Retinal pigment epithelial cell (primary cell): Measurements from ENCODE around the gene MRFAP1L1.

Experiments
- DNase-seq: peaks from one replicate; pipeline ENCODE4 v3.0.0-alpha.2; 2010; ENCODE audit warnings: low read depth
- H3K4me3 ChIP-seq: 2 replicates; pipeline ENCODE4 v1.5.1; 2011; ENCODE audit warnings: mild to moderate bottlenecking, low read length, control low read depth, moderate library complexity
- TF ChIP-seq, protein P1 (sequence below): conservative IDR thresholded peaks from 2 replicates; pipeline ENCODE4 v1.5.1; 2011; ENCODE audit warnings: low read depth, low read length, control low read depth, inconsistent platforms

Gene MRFAP1L1

DNA sequence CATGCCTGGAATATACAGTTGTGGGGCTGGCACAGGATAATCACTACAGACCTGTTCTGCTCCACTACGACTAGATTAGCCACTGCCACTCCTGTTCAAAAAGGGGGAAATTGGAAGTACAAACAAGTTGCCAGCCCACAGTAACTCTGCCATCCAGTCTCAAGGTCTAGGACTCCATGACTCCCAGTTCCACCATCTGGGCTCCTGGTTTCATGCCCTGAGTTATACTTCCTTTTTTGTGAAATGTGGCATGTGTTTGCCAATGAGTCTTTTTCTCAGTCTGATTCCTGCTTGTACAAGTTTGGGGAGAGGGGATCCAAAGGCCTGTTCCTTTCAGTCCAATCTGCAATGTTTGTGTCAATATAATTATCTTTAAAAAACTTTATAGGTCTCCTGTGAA is 5.3 kb upstream of the MRFAP1L1 start:
- TF ChIP-seq, protein P1, sequence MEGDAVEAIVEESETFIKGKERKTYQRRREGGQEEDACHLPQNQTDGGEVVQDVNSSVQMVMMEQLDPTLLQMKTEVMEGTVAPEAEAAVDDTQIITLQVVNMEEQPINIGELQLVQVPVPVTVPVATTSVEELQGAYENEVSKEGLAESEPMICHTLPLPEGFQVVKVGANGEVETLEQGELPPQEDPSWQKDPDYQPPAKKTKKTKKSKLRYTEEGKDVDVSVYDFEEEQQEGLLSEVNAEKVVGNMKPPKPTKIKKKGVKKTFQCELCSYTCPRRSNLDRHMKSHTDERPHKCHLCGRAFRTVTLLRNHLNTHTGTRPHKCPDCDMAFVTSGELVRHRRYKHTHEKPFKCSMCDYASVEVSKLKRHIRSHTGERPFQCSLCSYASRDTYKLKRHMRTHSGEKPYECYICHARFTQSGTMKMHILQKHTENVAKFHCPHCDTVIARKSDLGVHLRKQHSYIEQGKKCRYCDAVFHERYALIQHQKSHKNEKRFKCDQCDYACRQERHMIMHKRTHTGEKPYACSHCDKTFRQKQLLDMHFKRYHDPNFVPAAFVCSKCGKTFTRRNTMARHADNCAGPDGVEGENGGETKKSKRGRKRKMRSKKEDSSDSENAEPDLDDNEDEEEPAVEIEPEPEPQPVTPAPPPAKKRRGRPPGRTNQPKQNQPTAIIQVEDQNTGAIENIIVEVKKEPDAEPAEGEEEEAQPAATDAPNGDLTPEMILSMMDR: no peak
- no peak overlapping the region for H3K4me3 ChIP-seq
- DNase-seq: no peak

DNA sequence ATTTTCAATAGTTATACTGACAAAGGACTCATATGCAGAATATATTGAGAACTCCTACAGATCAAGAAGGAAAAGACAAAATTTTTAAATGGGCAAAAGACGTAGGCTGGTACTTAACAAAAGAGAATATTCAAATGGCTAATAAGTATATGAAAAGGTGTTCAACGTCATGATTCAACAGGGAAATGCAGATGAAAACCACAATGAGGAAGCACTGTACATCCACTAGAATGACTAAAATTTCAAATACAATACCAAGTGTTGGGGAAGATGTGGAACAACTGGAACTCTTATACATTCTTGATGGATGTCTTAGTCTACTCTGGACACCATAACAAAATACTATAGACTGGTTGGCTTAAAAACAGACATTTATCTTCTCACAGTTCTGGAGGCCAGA is 1.3 kb upstream of the MRFAP1L1 start:
- TF ChIP-seq, protein P1: no peak
- no peak for DNase-seq
- H3K4me3 ChIP-seq: no peak overlapping the region

DNA sequence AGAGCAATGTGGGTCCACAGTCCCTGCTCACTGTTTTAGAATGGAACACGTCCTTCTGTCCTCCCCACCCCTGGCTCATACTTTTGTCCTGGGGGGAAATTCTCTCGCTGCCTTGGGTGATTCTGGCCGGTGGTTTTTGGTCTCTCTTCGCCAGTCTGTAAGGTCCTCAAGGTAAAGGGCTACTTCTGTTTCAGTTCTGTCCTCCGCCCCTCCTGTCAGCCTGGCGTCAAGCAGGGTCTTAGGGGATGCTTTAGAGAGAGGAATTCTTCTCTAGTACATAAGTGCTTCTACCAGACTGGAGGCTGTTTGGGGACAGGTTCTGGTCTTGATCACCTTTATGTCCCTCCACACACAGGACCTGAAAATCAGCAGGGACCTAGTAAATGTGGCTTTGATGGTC is 617 bp upstream of the MRFAP1L1 start:
- DNase-seq: no peak
- H3K4me3 ChIP-seq: peak overlapping the region; percentile 75
- TF ChIP-seq, protein P1: no peak

DNA sequence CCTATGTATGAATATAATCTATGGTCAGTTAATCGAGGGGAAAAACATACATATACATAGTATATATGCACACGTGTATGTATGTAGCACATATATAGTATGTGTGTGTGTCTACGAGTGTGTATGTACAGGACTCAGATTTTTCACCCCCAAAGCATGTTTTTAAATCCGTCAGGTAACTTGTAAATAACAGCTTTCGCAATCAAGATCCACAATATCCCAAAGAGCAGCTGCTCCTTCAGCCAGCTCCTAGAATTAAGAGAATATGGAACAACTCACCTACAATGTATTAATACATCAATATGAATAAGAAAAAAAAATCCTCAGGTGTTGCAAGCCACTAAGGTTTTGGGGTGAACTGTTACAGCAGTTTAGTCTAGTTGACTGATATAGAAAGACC is 3.5 kb downstream of the MRFAP1L1 start:
- TF ChIP-seq, protein P1: no peak
- H3K4me3 ChIP-seq: no peak overlapping the region
- DNase-seq: no peak

DNA sequence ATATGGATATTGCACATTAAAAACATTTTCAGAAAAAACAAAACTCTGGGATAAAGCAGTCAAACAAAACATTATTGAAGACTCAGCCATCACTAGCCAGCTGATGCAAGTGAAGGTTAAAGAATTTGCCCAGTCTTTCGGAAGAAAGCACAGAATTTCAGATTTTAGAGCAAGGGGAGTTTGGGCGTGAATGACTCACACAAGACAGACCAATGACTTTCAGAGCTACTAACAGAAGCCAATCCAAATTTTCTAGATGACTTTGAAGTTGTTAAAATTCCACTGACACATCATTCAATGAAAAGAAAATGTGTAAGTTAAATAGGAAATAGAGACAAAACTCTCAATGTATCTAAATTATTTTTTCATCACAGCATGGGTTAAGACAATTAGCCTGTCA is 4.0 kb downstream of the MRFAP1L1 start:
- H3K4me3 ChIP-seq: no peak overlapping the region
- TF ChIP-seq, protein P1: no peak
- no peak for DNase-seq

DNA sequence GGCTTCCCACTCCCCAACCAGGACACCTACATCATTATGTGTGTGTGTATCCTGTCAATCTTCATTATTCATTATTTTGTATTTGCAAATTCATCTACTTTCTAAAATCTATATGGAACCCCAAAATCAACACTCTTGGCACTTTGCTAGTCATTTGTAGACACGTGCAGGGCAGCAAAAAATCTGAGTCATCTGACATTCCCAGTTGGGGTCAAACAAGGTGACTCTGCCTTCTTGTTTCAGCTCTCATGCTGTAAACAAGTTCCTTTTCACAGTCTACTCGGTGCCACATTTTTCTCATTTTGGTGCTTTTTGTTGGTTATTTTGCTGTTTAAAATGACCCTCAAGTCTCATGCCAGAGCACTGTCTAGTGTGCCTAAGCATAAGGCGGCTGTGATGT is 5.9 kb downstream of the MRFAP1L1 start:
- no peak overlapping the region for H3K4me3 ChIP-seq
- no peak for DNase-seq
- TF ChIP-seq, protein P1: no peak

DNA sequence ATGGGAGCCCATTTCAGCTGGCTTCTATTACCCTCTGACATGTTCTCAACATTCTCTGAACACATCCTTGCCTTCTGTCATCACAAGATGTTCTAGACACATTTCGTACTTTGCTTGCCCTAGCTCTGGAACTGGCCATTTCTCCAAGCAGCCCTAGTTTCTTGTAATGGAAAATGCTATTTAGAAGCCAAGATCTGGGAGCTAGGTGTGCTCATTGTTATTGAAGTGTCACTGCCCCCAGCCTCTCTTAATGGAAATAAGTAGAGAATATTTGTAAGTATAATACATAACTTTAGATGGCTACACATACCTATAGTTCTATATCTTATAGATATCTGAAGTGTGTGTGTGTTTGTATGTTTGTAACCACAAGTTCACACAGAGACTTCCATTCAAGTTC is 6.9 kb downstream of the MRFAP1L1 start:
- TF ChIP-seq, protein P1: no peak
- H3K4me3 ChIP-seq: no peak overlapping the region
- DNase-seq: no peak
